ENCODE data around the gene CDK14.

The CDK14 gene

GRCh38 chr7:91005841-91006240, 409.7 kb downstream of the CDK14 start:
- no peak for DNase-seq (ENCODE audit: low read depth in 2 of 2)

DNA sequence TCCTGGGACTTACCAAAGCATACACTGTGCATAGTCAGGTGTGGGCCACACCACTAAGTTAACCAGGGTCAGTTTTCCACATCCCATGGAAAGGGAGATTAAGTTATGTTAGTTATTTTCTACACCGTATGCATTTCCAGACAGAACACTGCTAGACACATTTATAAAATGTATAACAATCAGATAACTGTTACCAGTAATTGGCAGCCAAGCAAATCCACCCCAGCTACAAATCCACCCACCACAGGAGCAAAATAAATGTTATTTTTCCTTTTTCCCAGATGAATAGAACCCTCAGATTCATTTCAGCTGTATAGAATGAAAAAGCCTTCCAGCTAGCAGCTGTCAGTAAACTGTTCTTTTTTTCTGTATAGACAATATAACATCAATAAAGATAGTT, 411.2 kb downstream of the CDK14 start:
- no peak for DNase-seq (ENCODE audit: low read depth in 2 of 2)

DNA sequence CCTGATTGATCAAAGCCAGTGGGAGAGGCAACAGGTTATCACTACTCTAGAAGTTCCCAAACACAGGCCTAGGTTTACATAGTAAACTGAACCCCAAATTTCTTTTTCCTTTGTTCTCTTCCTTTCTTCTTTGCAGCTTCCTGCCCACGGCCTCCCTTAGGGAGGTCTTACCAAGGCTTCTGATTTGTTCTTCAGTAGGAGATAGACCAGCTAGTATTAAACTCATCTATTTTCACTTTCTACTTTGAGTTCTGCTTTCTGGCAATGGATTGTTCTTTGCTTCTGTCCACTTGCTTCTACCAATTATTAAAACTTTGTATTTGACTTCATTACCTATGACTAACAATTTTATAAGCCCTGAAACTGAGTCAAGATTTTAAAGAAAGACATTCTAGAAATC, 417.0 kb downstream of the CDK14 start:
- no peak for DNase-seq (ENCODE audit: low read depth in 2 of 2)

- no peak for DNase-seq (ENCODE audit: low read depth in 2 of 2)
Measured at GRCh38 chr7:91019686-91020385, 423.7 kb downstream of the CDK14 start.

GRCh38 chr7:91020636-91021385, 424.7 kb downstream of the CDK14 start:
- DNase-seq (ENCODE audit: low read depth in 2 of 2): no peak

DNA sequence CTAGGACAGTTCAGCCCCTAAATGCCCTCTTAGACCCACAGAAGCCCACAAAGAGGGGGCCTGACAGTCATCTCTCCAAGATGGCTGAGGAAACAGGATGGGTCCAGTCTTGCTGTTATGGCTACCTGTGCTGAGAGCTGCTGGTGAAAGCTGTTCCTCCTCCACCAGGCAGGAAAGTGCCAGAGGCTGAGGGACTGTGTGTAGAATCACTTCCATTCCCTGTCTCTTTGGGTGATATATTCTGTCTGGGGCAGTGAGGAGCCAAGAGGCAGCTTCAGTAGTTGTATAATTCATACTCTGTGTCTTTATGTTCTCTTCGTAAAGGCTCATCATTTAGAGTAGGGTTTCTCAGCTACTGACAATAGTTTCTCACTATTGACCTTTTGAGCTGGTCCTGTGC, 425.8 kb downstream of the CDK14 start:
- DNase-seq (ENCODE audit: low read depth in 2 of 2): no peak

DNA sequence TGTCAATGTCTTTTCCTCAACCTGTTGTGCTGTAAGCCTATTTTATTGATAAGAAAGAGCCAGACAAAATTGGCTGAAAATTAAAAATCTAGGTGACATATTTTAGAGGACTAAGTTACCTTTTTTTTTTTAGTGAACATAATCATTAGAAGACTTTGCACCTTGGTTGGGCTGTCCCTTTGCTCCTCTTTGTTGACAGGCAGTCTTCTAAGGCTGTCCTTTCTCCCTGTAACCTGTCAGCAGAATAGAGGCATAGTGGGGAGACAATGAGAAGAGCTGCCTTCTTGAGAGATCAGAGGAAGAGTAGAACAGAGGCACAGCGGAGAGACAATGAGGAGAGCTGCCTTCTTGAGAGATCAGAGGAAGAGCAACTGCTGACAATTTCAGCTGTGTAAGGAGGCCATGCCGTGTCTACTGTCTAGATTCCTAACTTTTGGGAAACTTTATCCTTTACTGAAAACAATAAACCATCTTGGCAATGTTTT, 429.8 kb downstream of the CDK14 start:
- no peak for DNase-seq (ENCODE audit: low read depth in 2 of 2)

- no peak for DNase-seq (ENCODE audit: low read depth in 2 of 2)
Measured at GRCh38 chr7:91029688-91030087, 433.6 kb downstream of the CDK14 start.

DNA sequence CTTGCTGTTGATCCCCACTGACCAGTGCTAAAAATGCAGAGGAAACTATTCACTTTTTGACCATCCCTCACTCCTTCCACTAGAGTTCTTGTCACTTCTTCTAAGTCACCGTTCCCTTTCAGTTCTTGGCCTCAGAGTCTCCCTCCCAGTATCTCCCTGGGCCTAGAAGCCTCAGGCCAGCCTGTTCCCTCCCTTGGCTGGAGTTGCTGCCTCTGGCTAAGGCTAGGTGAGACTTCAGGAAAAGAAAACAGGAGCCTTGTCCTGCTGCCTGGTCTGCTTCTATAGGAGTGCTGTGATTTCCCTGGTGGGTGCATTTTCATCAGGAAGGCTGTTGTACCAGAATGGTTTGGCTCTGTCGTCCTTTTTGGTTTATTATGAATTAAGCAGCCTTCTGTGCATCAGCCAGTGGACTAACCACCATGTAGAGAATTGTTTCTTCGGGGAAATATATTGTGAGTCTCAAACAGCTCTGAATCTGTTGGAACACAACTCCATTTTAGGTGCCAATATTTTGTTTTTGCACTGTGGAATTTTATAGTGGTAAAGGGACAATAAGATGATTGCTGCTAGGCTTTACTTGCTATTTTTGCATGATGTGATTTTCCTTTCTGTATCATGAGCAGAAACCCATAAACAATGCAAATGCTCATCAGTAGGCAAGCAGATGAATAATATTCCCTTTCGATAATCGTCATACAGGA, 434.7 kb downstream of the CDK14 start:
- DNase-seq (ENCODE audit: low read depth in 2 of 2): no peak

- DNase-seq (ENCODE audit: low read depth in 2 of 2): no peak
Measured at GRCh38 chr7:91031757-91032156, 435.6 kb downstream of the CDK14 start.

GRCh38 chr7:91033574-91033973, 437.5 kb downstream of the CDK14 start:
- DNase-seq (ENCODE audit: low read depth in 2 of 2): no peak

DNA sequence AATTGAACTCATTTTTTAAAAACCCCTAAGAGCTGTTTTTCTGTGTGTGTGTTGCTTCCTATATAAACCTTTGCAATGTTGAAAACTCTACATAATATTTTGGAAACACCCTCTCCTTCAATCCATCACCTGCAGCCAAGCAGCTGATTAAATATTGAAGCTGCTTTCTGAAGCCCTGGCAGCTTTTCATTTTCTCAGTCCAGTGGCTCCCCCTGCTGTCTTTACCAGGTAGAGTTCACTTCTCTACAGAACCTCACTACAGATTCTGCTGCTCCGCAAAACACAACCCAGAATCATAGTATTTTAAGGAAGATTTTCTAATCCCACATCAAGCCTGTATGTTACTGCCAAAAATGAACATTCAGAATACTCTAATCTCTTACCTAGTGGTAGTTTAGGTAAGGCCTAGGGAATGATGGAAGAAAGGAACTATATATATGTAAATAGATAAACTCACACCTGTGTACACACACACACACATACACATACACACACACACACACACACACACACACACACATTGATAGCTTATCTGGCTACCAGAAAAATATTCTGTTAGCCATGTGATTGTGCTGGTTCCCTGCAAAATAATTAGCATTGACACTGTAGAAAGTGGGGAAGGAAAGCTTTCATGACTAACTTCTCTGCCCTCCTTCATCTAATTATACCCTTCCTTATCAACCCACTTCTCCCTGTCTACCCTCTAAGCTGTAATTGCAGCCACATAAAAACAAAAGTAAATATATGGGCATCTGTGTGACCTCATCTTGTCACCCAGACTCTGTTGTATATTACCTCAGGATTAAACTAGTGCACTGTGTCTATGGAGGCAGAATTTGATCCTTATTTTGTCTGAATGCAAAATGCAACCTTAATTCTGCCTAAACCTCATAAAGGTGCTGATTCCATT, 438.6 kb downstream of the CDK14 start:
- peak in 1 of 2 donors; percentile 2 for DNase-seq (ENCODE audit: low read depth in 2 of 2)

DNA sequence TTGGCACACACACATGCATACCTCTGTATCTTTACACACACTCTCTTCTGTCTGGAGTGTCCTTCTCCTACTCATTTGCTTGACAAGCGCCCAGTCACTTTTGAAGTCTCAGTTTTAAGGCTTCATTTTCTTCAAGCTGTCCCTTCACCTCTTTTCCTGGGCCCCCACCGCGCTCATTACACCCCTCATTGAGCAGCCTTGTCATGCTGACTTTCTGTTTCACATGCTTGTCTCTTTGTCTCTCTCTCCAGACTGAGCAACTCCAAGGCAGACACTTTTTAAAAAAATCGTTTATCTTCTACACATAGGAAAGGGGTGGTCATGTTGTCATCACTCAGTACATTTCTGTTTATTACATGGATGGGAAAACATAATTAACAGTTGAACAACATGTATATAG, 442.9 kb downstream of the CDK14 start:
- DNase-seq (ENCODE audit: low read depth in 2 of 2): no peak

- no peak for DNase-seq (ENCODE audit: low read depth in 2 of 2)
Measured at GRCh38 chr7:91041141-91041540, 445.0 kb downstream of the CDK14 start.

DNA sequence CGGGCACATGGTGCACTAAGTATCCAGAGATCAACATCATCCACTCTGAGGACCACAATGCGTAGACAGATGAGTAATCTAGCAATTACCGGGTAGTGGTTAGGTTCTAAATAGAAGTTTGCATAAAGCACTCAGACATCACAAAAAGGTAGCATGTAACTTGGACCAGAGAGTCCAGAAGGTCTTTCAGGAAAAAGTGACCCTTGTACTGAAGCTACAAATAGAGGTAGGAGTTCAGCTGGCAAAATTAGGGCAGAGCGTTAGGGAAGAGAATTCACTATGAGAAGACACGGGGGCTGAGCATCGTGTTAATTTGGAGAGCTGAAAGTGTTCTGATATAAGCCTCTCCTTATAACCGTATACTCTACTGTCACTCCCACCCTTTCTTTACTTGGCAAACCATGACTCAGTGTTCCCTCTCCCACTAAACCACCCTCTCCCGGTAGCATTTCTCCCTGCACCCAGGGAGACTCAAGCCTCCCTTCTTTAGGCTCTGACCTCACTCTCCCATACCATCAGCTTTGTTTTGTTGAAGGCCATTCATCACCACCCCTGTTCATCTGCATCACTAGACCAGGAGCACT, 445.9 kb downstream of the CDK14 start:
- DNase-seq (ENCODE audit: low read depth in 2 of 2): no peak

- DNase-seq (ENCODE audit: low read depth in 2 of 2): no peak
Measured at GRCh38 chr7:91043186-91043585, 447.1 kb downstream of the CDK14 start.

DNA sequence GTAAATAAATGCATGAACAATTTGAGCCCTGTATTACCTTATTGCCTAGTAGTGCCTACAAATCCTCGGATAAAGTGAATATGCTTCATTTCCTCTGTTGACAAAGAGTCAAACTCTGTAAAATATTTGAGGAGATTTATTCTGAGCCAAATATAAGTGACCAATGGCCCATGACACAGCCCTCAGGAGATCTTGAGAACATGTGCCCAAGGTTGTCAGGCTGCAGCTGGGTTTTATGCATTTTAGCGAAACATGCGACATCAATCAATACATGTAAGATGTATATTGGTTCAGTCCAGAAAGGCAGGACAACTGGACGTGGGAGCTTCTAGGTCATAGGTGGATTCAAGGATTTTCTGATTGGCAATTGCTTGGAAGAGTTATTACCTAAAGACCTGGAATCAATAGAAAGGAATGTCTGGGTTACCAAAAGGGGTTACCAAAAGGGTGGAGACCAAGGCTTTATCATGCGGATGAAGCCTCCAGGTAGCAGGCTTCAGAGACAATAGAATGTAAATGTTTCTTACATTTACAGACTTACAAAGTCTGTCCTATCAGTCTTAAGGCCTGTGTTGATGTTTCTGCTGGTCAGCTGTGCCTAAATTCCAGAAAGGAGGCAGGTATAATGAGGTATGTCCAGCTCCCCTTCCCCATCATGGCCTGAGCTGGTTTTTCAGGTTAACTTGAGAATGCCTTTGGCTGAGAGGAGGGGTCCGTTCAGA, 448.0 kb downstream of the CDK14 start:
- no peak for DNase-seq (ENCODE audit: low read depth in 2 of 2)

DNA sequence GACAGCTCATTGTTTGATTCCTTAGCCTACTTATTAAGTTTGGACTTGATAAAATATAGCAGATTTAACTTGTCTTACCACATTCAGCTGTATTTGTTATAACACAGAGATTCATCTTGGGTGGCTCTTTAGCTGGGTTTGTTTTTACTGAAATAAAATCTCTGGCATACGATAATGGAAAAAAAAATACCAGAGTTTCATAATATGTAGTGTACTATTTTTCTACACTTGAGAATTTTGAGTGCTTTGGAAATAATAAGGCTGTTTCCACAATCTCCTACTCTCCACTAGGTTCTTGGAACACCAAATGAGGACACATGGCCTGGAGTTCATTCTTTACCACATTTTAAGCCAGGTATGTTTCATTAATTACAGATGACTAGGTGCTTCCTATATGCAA, 449.5 kb downstream of the CDK14 start:
- no peak for DNase-seq (ENCODE audit: low read depth in 2 of 2)

DNA sequence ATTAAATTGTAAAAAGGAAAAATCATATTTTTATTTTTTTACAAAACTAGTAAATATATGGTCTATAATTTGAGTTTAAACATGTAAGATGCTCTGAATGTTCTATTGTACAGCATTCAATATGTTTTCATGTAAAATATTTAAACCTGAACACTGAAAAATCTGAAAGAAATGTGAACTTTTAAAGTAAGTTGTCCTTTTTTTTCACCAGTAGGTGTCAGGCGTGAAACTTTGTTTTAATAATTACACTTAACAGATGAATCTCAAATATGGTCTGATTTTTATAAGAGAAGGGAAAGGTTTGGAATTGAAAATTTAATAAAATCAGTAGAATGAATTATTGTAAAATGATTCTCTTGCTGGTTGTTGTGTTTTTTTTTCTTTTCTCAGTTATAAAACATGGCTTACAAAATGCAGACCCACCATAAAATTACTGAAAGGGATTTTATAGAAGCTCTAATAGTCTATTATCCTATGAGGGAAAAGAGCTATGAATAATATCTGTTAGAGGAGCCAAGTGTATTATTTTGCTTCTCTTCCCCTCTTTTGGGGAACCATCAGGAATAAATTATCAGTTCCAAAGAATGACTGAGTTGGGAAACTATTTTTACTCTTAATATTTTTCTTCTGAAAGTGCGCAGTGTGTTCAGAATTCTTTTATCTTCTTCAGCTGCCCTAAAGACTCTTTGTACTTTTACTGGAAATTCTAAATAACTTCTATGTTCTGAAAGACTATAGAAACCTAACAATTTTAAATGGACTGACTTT, 450.4 kb downstream of the CDK14 start:
- DNase-seq (ENCODE audit: low read depth in 2 of 2): no peak

GRCh38 chr7:91047636-91048035, 451.5 kb downstream of the CDK14 start:
- no peak for DNase-seq (ENCODE audit: low read depth in 2 of 2)

All from stimulated activated CD8-positive, alpha-beta memory T cell treated with anti-CD3 and anti-CD28 coated beads, Interleukin-2, amount 100 ng/mL, for 48 hours (primary cell).